ENCODE measurements around the gene IRAK4. TPM values are rescaled to one million over a fixed set of nuclear protein-coding genes. Genes with fewer than 3 reads are reported as not detected.

Gene IRAK4
- polyA plus RNA-seq, 12 donors = 5.5 to 13.6 (median 10.0) TPM; not detected in 1

DNA sequence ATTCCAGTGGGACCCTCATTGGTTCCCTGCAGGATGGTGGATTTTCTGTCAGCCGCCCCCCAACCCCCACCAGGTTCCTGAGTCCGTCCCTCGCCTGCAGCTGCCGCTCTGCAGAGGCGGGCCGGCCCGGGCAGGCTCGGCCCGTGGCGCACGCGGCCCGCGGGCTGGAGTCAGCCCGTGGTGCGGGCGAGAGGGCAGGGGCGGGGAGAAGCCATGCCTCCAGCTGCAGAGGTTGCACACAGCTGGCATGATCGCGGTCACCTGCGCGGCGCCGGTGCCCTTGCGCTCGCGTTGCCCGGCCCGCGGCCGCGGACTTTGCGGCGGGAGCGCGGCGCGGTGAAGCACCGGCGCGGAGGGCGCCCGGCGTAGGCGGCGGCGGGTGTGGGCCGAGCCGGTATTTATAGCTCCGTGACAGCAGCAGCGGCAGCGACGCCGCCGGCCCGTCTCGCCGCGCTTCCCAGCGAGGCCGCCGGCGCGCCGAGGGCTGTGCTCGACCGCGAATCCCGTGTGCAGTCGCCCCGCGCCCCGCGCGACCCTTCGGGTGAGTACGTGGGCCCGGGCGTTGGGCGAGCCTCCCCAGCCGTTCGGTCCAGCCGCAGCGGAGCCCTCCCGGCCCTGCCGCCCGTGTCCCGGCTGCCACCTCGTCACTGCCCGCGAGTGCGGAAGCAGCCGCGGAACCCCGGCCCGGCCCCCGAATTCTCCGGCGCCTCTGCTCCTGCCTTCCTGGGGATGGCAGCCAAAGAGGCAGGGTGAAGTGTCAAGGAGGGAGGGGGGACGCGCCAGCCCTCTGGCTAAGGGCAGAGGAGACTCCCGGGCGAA lies 77.1 kb downstream of the IRAK4 start, which contains the start of gene TMEM117:
TSS of gene TMEM117 (plus strand) at position 426 of the 819 bp plus-strand sequence.
- peak; percentile 73 for DNase-seq

DNA sequence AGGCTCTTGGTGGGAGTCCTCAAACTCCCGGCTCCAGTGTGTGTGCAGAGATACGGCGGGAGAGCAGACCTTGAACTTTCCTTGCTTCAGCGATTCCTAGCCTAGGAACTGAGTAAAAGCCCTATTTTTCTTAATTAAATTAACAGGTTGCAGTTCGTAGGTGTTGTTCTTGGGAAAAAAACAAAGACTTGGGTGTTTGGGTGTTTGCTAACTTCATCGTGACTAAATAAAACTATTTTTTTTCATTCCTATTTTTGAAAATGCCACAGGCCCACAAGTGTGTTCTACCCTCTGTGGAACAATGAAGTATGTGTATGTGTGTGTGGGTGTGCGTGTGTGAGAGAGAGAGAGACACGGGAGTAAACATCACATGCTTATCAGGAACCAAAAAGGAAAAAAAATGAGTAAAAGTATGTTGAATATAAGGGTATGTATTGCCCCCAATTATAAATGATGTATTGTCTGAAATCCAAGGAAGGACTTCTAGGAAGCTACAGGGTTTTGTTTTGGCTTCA lies 77.8 kb downstream of the IRAK4 start:
- DNase-seq = peak; percentile 45

Other genes starting within 250 kb of the IRAK4 start
- gene ADAMTS20, start 206.7 kb upstream of the IRAK4 start, polyA plus RNA-seq (ENCODE audit: insufficient read length in 12 of 12) = under 1 TPM in 10 of 12 donors, not detected in 2; 0.05 to 0.34 (median 0.15) TPM
- gene PUS7L, start 161 bp upstream of the IRAK4 start, polyA plus RNA-seq (ENCODE audit: insufficient read length in 12 of 12) = 10 to 100 TPM in 2 of 12 donors, 1 to 10 TPM in 9, not detected in 1; 6.5 to 23.7 (median 9.1) TPM
- gene TWF1, start 47.4 kb downstream of the IRAK4 start, polyA plus RNA-seq (ENCODE audit: insufficient read length in 12 of 12) = 10 to 100 TPM in 11 of 12 donors, not detected in 1; 27.5 to 64.5 (median 38.3) TPM
- gene TMEM117, start 77.1 kb downstream of the IRAK4 start, polyA plus RNA-seq (ENCODE audit: insufficient read length in 12 of 12) = 10 to 100 TPM in 7 of 12 donors, 1 to 10 TPM in 4, not detected in 1; 8.0 to 14.8 (median 11.1) TPM